ENCODE measurements around the gene WDR62.

GRCh38 chr19:36114721-36115452 lies 60.2 kb downstream of the WDR62 start, which contains the start of gene POLR2I:
- TF ChIP-seq, protein P1, sequence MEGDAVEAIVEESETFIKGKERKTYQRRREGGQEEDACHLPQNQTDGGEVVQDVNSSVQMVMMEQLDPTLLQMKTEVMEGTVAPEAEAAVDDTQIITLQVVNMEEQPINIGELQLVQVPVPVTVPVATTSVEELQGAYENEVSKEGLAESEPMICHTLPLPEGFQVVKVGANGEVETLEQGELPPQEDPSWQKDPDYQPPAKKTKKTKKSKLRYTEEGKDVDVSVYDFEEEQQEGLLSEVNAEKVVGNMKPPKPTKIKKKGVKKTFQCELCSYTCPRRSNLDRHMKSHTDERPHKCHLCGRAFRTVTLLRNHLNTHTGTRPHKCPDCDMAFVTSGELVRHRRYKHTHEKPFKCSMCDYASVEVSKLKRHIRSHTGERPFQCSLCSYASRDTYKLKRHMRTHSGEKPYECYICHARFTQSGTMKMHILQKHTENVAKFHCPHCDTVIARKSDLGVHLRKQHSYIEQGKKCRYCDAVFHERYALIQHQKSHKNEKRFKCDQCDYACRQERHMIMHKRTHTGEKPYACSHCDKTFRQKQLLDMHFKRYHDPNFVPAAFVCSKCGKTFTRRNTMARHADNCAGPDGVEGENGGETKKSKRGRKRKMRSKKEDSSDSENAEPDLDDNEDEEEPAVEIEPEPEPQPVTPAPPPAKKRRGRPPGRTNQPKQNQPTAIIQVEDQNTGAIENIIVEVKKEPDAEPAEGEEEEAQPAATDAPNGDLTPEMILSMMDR (conservative IDR thresholded peaks at IDR 0.05): no peak
- TF ChIP-seq EZH2 (IDR thresholded peaks at IDR 0.05; ENCODE audit: low read depth): no peak

Measured in PC-9 (cell line).